Left ventricle myocardium inferior (tissue), 1 donor: Measurements from ENCODE around the gene CDH5. TPM values are rescaled to one million over a fixed set of nuclear protein-coding genes. Genes with fewer than 3 reads are reported as not detected.

Source experiments
- DNase-seq: peaks from one replicate; pipeline ENCODE4 v3.0.0-alpha.2; 2020
- H3K27ac ChIP-seq: fragments of 200-600 bp; replicated peaks from 2 replicates; pipeline ENCODE4 v1.8.0; 2021
- H3K27me3 ChIP-seq: fragments of 200-600 bp; 2 replicates; pipeline ENCODE4 v1.8.0; 2021; ENCODE audit warnings: low read depth
- H3K36me3 ChIP-seq: fragments of 200-600 bp; 2 replicates; pipeline ENCODE4 v1.8.0; 2021
- H3K4me1 ChIP-seq: fragments of 200-600 bp; 2 replicates; pipeline ENCODE4 v1.8.0; 2021
- H3K4me3 ChIP-seq: fragments of 200-600 bp; 2 replicates; pipeline ENCODE4 v1.8.0; 2021; ENCODE audit warnings: mild to moderate bottlenecking, moderate library complexity
- H3K9me3 ChIP-seq: fragments of 200-600 bp; replicated peaks from 2 replicates; pipeline ENCODE4 v1.8.0; 2021
- intact Hi-C: fragments of 100-400 bp; cut with micrococcal nuclease; formaldehyde crosslinking; loops from one replicate; pipeline ENCODE4 v1.11.0; 2022
- total RNA-seq: library from RNA; stranded (reverse); fragmentation: NEBNext Ultra II Directional; extraction: Animal tissue kit (Norgen Biotek cat#: 25700); gene quantifications from one replicate; pipeline ENCODE4 v1.2.1, GENCODE V29; 2021
- TF ChIP-seq, protein P1 (sequence below): fragments of 200-600 bp; IDR thresholded peaks from 2 replicates; pipeline ENCODE4 v1.8.0; 2021; ENCODE audit warnings: antibody characterized with exemption, mild to moderate bottlenecking, borderline replicate concordance
- donor health status: DM: no; HTN: yes; CAD: no; lungs with severe emphysema.

Gene CDH5
- total RNA-seq, 1 donor from 2014 or later, result 47.1 TPM

DNA sequence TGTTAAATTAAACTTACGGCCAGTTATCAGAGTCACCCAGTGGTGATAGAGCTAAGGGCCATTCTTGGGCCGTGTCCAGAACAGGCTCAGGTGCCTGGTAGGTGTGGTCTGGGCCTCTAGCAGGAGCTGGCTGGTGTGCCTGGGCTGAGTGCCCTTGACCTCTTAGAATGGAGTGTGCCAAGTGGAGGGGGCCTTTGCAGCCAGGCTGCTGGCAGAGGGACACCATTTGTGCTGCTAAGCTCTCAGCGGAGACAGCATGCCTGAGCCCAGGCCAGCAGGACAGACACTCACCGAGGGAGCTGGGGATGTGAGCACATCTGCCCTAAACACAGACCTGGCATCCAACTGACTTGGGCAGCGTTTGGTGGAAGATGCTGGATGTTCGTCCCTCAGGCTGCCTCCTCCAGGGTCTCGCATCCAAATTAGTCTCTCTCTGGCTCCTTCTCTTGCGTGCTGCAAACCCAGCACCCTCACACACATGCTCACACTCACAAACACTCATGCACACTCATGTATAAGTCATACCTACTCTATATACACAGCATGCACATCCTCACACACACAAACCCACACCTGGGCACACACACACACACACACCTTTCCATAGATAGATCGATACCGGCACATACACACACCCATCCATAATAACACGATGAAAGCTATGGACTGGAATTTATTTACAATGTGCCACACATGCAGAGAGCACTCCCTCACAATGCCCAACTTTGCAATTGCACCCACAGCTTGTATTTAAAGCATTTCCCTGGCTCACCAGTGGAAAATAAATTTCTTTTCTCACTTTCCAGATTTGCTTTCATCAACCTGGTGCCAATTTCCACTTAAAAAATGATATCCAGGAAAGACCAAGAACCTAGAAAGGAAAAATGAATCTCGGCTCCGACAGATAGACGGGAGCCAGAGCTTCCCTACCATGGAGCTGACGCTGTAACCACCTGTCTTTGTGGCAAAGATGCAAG lies 33.6 kb upstream of the CDH5 start:
- Histone ChIP-seq H3K27ac (no peak overlapping the region), H3K4me1 (peaks cover 9% of the 10 kb centered on the region), H3K27me3 (peaks cover 18% of the 10 kb centered on the region), H3K36me3 (no peaks in the 10 kb centered on the region), H3K4me3 (no peak overlapping the region), H3K9me3 (peaks cover 5% of the 10 kb centered on the region)
- DNase-seq, result no peak
- intact Hi-C loops, result no loop called here
- TF ChIP-seq, protein P1, sequence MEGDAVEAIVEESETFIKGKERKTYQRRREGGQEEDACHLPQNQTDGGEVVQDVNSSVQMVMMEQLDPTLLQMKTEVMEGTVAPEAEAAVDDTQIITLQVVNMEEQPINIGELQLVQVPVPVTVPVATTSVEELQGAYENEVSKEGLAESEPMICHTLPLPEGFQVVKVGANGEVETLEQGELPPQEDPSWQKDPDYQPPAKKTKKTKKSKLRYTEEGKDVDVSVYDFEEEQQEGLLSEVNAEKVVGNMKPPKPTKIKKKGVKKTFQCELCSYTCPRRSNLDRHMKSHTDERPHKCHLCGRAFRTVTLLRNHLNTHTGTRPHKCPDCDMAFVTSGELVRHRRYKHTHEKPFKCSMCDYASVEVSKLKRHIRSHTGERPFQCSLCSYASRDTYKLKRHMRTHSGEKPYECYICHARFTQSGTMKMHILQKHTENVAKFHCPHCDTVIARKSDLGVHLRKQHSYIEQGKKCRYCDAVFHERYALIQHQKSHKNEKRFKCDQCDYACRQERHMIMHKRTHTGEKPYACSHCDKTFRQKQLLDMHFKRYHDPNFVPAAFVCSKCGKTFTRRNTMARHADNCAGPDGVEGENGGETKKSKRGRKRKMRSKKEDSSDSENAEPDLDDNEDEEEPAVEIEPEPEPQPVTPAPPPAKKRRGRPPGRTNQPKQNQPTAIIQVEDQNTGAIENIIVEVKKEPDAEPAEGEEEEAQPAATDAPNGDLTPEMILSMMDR, result no peak

- Histone ChIP-seq H3K9me3 (peaks cover 5% of the 10 kb centered on the region), H3K36me3 (no peaks in the 10 kb centered on the region), H3K27ac (no peak overlapping the region), H3K27me3 (peaks cover 18% of the 10 kb centered on the region), H3K4me1 (peaks cover 9% of the 10 kb centered on the region), H3K4me3 (no peak overlapping the region)
- DNase-seq, result no peak
- TF ChIP-seq, protein P1, result no peak
- intact Hi-C loops, result no loop called here
These were observed 31.5 kb upstream of the CDH5 start for GRCh38 chr16:66334853-66335574.

- peak; percentile 59 for DNase-seq
- intact Hi-C loops, result no loop called here
- TF ChIP-seq, protein P1, result no peak
These were observed 30.7 kb upstream of the CDH5 start for GRCh38 chr16:66335704-66336329.

GRCh38 chr16:66337463-66338188 lies 28.9 kb upstream of the CDH5 start:
- H3K27me3 ChIP-seq, result peaks cover 29% of the 10 kb centered on the region

More at GRCh38 chr16:66335704-66336329, 30.7 kb upstream of the CDH5 start:
- Histone ChIP-seq H3K4me1 (peaks cover 9% of the 10 kb centered on the region), H3K9me3 (peaks cover 5% of the 10 kb centered on the region), H3K4me3 (no peak overlapping the region), H3K36me3 (no peaks in the 10 kb centered on the region), H3K27ac (no peak overlapping the region), H3K27me3 (peaks cover 18% of the 10 kb centered on the region)

More at GRCh38 chr16:66337463-66338188, 28.9 kb upstream of the CDH5 start:
- DNase-seq, result no peak
- intact Hi-C loops, result no loop called here
- H3K27ac ChIP-seq, result no peak overlapping the region
- H3K4me3 ChIP-seq, result no peak overlapping the region
- no peaks in the 10 kb centered on the region for H3K36me3 ChIP-seq
- H3K4me1 ChIP-seq, result peaks cover 9% of the 10 kb centered on the region
- H3K9me3 ChIP-seq, result peaks cover 5% of the 10 kb centered on the region
- TF ChIP-seq, protein P1, result no peak
